Mammary epithelial cell (primary cell): ENCODE results near the gene PRELID3B.

ENCODE experiments used
- EZH2 ChIP-seq: IDR thresholded peaks from 2 replicates; pipeline ENCODE4 v1.6.1; 2012; ENCODE audit warnings: low read length, inconsistent platforms, borderline replicate concordance
- TF ChIP-seq, protein P1 (sequence below), 2 donors: IDR thresholded peaks in 1 of 2; conservative IDR thresholded peaks in 1 of 2; 2 replicates each; pipeline ENCODE4 v1.5.1; 2011 to 2012; ENCODE audit warnings: inconsistent platforms in 2 of 2, low read length in 2 of 2, mild to moderate bottlenecking in 2 of 2, control low read depth in 1 of 2, low read depth in 1 of 2; ENCODE audit not compliant: insufficient read depth in 1 of 2; ENCODE audit errors: extremely low read depth in 1 of 2

DNA sequence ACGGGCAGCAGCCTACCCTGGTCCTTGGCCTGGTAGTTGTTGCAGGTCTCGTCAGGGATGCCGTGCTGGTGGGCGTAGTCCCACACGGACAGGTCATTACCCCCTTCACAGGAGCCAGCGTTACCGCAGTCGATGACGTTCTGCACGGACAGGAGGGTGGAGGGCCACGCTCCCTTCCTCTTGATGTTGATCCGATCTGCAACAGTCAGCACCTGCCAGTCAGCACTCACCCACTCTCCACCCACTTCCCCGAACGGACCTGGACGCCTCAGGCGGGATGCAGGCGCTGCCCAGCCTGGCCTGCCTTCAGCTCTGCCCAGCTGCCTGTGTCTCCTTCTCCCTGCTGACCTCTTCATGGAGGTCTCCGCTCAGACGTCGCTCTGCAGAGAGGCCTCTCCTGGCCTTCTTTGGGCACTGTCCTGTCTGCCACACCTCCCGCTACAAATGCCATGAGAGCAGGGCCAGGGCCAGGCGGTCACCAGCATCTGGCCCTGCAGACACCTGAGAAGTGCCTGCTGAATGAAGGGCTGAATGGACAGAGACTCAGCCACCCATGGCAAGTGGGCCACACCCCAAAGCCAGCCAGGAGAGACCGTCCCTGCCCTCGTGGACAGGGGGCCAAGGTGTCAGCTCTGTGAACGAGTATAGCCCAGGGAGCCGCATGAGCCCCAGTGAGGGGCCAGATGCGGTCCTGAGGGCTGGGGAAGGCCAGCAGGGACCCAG, 41.0 kb downstream of the PRELID3B start:
- no peak for TF ChIP-seq EZH2
- TF ChIP-seq, protein P1, sequence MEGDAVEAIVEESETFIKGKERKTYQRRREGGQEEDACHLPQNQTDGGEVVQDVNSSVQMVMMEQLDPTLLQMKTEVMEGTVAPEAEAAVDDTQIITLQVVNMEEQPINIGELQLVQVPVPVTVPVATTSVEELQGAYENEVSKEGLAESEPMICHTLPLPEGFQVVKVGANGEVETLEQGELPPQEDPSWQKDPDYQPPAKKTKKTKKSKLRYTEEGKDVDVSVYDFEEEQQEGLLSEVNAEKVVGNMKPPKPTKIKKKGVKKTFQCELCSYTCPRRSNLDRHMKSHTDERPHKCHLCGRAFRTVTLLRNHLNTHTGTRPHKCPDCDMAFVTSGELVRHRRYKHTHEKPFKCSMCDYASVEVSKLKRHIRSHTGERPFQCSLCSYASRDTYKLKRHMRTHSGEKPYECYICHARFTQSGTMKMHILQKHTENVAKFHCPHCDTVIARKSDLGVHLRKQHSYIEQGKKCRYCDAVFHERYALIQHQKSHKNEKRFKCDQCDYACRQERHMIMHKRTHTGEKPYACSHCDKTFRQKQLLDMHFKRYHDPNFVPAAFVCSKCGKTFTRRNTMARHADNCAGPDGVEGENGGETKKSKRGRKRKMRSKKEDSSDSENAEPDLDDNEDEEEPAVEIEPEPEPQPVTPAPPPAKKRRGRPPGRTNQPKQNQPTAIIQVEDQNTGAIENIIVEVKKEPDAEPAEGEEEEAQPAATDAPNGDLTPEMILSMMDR (conservative IDR thresholded peaks at IDR 0.05 in 1 of 2, IDR thresholded peaks at IDR 0.05 in 1 of 2; ENCODE audit: extremely low read depth in 1 of 2, insufficient read depth in 1 of 2, low read depth in 1 of 2, low read length in 2 of 2): no peak
